ENCODE measurements around the gene NXN.
"Not testable (repeated sequence)": the region's sequence is repeated elsewhere in the genome, so short reads cannot be mapped to it uniquely, and the experiment has no call there.

The NXN gene

GRCh38 chr17:869567-870525 is 109.7 kb downstream of the NXN start:
- Histone ChIP-seq H3K36me3 (ENCODE audit: control insufficient read depth, low read length) (no peaks in the 10 kb centered on the region), H4K20me1 (ENCODE audit: control insufficient read depth, insufficient read depth, low read depth, low read length) (no peaks in the 10 kb centered on the region), H3F3A (ENCODE audit: control insufficient read depth, insufficient read depth) (no peaks in the 10 kb centered on the region), H3K4me2 (ENCODE audit: low read length) (no peak overlapping the region), H3K4me1 (ENCODE audit: control insufficient read depth, low read length) (no peaks in the 10 kb centered on the region), H3K9me3 (ENCODE audit: control insufficient read depth, insufficient read depth, low read length) (no peaks in the 10 kb centered on the region), H3K4me3 (ENCODE audit: low read length) (no peak overlapping the region), H3K9me2 (replicated peaks; ENCODE audit: control insufficient read depth, low read length) (no peaks in the 10 kb centered on the region), H3K79me2 (ENCODE audit: control insufficient read depth, low read length) (no peaks in the 10 kb centered on the region), H3K27ac (ENCODE audit: low read depth, low read length) (no peak overlapping the region), H3K27me3 (ENCODE audit: control insufficient read depth, low read length) (no peaks in the 10 kb centered on the region; the same call in 1 of the 2 replicates)
- TF ChIP-seq, protein P1, sequence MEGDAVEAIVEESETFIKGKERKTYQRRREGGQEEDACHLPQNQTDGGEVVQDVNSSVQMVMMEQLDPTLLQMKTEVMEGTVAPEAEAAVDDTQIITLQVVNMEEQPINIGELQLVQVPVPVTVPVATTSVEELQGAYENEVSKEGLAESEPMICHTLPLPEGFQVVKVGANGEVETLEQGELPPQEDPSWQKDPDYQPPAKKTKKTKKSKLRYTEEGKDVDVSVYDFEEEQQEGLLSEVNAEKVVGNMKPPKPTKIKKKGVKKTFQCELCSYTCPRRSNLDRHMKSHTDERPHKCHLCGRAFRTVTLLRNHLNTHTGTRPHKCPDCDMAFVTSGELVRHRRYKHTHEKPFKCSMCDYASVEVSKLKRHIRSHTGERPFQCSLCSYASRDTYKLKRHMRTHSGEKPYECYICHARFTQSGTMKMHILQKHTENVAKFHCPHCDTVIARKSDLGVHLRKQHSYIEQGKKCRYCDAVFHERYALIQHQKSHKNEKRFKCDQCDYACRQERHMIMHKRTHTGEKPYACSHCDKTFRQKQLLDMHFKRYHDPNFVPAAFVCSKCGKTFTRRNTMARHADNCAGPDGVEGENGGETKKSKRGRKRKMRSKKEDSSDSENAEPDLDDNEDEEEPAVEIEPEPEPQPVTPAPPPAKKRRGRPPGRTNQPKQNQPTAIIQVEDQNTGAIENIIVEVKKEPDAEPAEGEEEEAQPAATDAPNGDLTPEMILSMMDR (IDR thresholded peaks at IDR 0.05; ENCODE audit: low read depth, low read length, poor library complexity, severe bottlenecking): no peak
- TF ChIP-seq EZH2phosphoT487 (IDR thresholded peaks at IDR 0.05; ENCODE audit: borderline replicate concordance, low read length): no peak

GRCh38 chr17:869086-869485 is 110.5 kb downstream of the NXN start:
- no peak overlapping the region for H3K27ac ChIP-seq (ENCODE audit: low read depth, low read length)
- H3K79me2 ChIP-seq (ENCODE audit: control insufficient read depth, low read length): no peaks in the 10 kb centered on the region
- no peak overlapping the region for H3K4me3 ChIP-seq (ENCODE audit: low read length)
- H3K9me3 ChIP-seq (ENCODE audit: control insufficient read depth, insufficient read depth, low read length): no peaks in the 10 kb centered on the region
- H3K4me2 ChIP-seq (ENCODE audit: low read length): no peak overlapping the region
- H4K20me1 ChIP-seq (ENCODE audit: control insufficient read depth, insufficient read depth, low read depth, low read length): no peaks in the 10 kb centered on the region
- H3K9me2 ChIP-seq (replicated peaks; ENCODE audit: control insufficient read depth, low read length): no peaks in the 10 kb centered on the region
- no peaks in the 10 kb centered on the region; the same call in 1 of the 2 replicates for H3K27me3 ChIP-seq (ENCODE audit: control insufficient read depth, low read length)
- TF ChIP-seq, protein P1 (IDR thresholded peaks at IDR 0.05; ENCODE audit: low read depth, low read length, poor library complexity, severe bottlenecking): no peak
- no peak for TF ChIP-seq EZH2phosphoT487 (IDR thresholded peaks at IDR 0.05; ENCODE audit: borderline replicate concordance, low read length)
- no peaks in the 10 kb centered on the region for H3K4me1 ChIP-seq (ENCODE audit: control insufficient read depth, low read length)
- H3F3A ChIP-seq (ENCODE audit: control insufficient read depth, insufficient read depth): no peaks in the 10 kb centered on the region
- H3K36me3 ChIP-seq (ENCODE audit: control insufficient read depth, low read length): no peaks in the 10 kb centered on the region

DNA sequence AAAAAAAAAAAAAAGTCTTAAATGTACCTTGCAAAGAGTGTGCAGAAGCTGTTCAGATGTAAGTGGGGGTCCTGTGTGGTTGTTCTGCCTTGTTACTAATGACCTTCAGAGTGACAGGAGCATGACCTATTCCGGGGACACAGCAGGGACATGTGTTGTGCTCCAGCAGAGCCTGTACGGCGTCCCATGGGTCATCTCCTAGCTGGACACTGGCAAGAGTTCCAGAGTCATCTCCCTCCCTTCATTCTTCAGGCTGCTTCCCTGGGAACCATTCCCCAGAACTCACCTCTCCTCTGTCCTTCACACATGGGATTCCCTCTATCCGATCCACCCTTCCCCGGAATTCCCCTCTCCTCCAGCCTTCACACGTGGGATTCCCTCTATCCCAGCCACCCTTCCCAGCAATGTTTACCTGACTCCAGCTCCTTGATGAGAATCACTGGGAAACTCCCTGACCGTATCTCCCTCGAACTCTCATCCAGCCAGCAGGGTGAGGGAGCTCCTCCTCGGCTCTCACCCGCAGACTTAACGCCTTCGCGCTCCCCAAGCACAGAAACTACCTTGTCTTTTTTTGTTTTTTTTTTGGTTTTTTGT is 111.6 kb downstream of the NXN start:
- H3K9me3 ChIP-seq (ENCODE audit: control insufficient read depth, insufficient read depth, low read length): no peaks in the 10 kb centered on the region
- H3K9me2 ChIP-seq (replicated peaks; ENCODE audit: control insufficient read depth, low read length): no peaks in the 10 kb centered on the region
- TF ChIP-seq, protein P1 (IDR thresholded peaks at IDR 0.05; ENCODE audit: low read depth, low read length, poor library complexity, severe bottlenecking): no peak
- TF ChIP-seq EZH2phosphoT487 (IDR thresholded peaks at IDR 0.05; ENCODE audit: borderline replicate concordance, low read length): no peak

DNA sequence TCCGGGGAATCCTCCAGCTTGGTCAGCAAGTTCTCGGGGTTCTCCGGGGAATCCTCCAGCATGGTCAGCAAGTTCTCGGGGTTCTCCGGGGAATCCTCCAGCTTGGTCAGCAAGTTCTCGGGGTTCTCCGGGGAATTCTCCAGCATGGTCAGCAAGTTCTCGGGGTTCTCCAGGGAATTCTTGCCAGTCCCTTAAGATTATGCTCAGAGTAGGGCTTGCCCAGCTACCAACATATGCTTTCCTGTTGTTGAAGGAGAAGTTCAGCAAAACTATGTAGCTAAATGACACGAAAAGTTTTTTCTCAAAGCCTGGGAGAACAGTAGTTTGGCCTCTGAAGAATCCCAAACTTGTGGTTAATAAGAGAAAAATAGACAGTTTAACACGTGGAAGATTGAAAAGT is 112.3 kb downstream of the NXN start:
- H3K9me2 ChIP-seq (replicated peaks; ENCODE audit: control insufficient read depth, low read length); H3K4me1 ChIP-seq (ENCODE audit: control insufficient read depth, low read length); H3F3A ChIP-seq (ENCODE audit: control insufficient read depth, insufficient read depth); H3K4me2 ChIP-seq (ENCODE audit: low read length); H3K9me3 ChIP-seq (ENCODE audit: control insufficient read depth, insufficient read depth, low read length); H3K4me3 ChIP-seq (ENCODE audit: low read length); H3K36me3 ChIP-seq (ENCODE audit: control insufficient read depth, low read length); H3K79me2 ChIP-seq (ENCODE audit: control insufficient read depth, low read length); H3K27me3 ChIP-seq (ENCODE audit: control insufficient read depth, low read length); H3K27ac ChIP-seq (ENCODE audit: low read depth, low read length); H4K20me1 ChIP-seq (ENCODE audit: control insufficient read depth, insufficient read depth, low read depth, low read length): not testable (repeated sequence)

More for the DNA sequence above, 111.6 kb downstream of the NXN start:
- H3K27me3 ChIP-seq (ENCODE audit: control insufficient read depth, low read length): no peaks in the 10 kb centered on the region; the same call in 1 of the 2 replicates
- no peaks in the 10 kb centered on the region for H3K4me1 ChIP-seq (ENCODE audit: control insufficient read depth, low read length)
- no peak overlapping the region for H3K4me2 ChIP-seq (ENCODE audit: low read length)
- no peaks in the 10 kb centered on the region for H3K79me2 ChIP-seq (ENCODE audit: control insufficient read depth, low read length)
- H3F3A ChIP-seq (ENCODE audit: control insufficient read depth, insufficient read depth): no peaks in the 10 kb centered on the region
- no peak overlapping the region for H3K27ac ChIP-seq (ENCODE audit: low read depth, low read length)
- H3K36me3 ChIP-seq (ENCODE audit: control insufficient read depth, low read length): no peaks in the 10 kb centered on the region
- no peak overlapping the region for H3K4me3 ChIP-seq (ENCODE audit: low read length)
- no peaks in the 10 kb centered on the region for H4K20me1 ChIP-seq (ENCODE audit: control insufficient read depth, insufficient read depth, low read depth, low read length)
